Colonic mucosa (tissue), 4 donors: ENCODE results near the gene MORC4. TPM values are rescaled to one million over a fixed set of nuclear protein-coding genes. Genes with fewer than 3 reads are reported as not detected.

Experiments used
- DNase-seq: peaks from one replicate; pipeline ENCODE4 v3.0.0-alpha.2; 2020
- H3K27ac ChIP-seq: fragments of 200-600 bp; one replicate; pipeline ENCODE4 v1.8.0; 2021
- H3K27me3 ChIP-seq: fragments of 200-600 bp; one replicate; pipeline ENCODE4 v1.8.0; 2021
- H3K36me3 ChIP-seq: fragments of 200-600 bp; one replicate; pipeline ENCODE4 v1.8.0; 2021
- H3K4me1 ChIP-seq: fragments of 200-600 bp; one replicate; pipeline ENCODE4 v1.8.0; 2021; ENCODE audit warnings: mild to moderate bottlenecking
- H3K4me3 ChIP-seq: fragments of 200-600 bp; one replicate; pipeline ENCODE4 v1.8.0; 2021
- H3K9ac ChIP-seq, 2 donors: one replicate each; pipeline ENCODE4 v1.7.0; 2013; ENCODE audit warnings: control low read depth in 2 of 2, low read depth in 2 of 2, low read length in 2 of 2
- H3K9me3 ChIP-seq: fragments of 200-600 bp; one replicate; pipeline ENCODE4 v1.8.0; 2021
- intact Hi-C: fragments of 100-400 bp; cut with DNase I; formaldehyde crosslinking; loops from one replicate; pipeline ENCODE4 v1.14.1; 2022
- total RNA-seq, 2 donors: library from RNA; stranded (reverse); fragmentation: NEBNext Ultra II Directional in 1 of 2; extraction: Animal tissue kit (Norgen Biotek cat#: 25700) in 1 of 2; gene quantifications; one replicate each; pipeline ENCODE4 v1.2.1, GENCODE V29; 2021
- TF ChIP-seq, protein P1 (sequence below): fragments of 200-600 bp; IDR thresholded peaks from one replicate; pipeline ENCODE4 v1.8.0; 2022; ENCODE audit warnings: antibody characterized with exemption, mild to moderate bottlenecking
- donor health status: healthy.
- donor health status: DM: no; HTN: no; CAD: no.
- donor health status: DM: no; HTN: no; CAD: no.

The MORC4 gene
- total RNA-seq, 2 donors from 2014 or later = 11.2 to 11.3 TPM

DNA sequence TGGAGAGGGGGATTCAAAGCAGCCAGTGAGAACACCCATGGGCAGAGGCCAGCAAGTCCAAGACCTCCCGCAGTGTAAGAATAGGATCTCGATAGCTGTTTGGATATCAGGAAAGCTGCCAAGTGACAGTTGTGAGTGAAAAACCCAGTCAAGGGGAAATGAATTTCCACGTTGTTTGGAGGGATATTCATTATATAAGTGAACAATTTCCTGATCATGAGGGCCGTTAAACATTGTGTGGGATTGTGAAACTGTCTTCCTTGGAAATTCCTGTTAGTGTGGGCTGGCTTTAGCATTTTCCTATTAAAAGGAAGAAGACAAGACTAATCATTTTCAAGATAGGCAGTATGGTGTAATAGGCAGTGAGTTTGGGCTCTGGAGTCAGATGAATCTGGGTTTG is 64.8 kb downstream of the MORC4 start:
- no peak for DNase-seq
- H3K9ac ChIP-seq = no peak overlapping the region
- H3K9me3 ChIP-seq = no peaks in the 10 kb centered on the region
- H3K4me3 ChIP-seq = no peak overlapping the region
- TF ChIP-seq, protein P1, sequence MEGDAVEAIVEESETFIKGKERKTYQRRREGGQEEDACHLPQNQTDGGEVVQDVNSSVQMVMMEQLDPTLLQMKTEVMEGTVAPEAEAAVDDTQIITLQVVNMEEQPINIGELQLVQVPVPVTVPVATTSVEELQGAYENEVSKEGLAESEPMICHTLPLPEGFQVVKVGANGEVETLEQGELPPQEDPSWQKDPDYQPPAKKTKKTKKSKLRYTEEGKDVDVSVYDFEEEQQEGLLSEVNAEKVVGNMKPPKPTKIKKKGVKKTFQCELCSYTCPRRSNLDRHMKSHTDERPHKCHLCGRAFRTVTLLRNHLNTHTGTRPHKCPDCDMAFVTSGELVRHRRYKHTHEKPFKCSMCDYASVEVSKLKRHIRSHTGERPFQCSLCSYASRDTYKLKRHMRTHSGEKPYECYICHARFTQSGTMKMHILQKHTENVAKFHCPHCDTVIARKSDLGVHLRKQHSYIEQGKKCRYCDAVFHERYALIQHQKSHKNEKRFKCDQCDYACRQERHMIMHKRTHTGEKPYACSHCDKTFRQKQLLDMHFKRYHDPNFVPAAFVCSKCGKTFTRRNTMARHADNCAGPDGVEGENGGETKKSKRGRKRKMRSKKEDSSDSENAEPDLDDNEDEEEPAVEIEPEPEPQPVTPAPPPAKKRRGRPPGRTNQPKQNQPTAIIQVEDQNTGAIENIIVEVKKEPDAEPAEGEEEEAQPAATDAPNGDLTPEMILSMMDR = no peak
- peaks cover 3% of the 10 kb centered on the region for H3K4me1 ChIP-seq
- H3K27me3 ChIP-seq = no peaks in the 10 kb centered on the region
- H3K27ac ChIP-seq = no peak overlapping the region
- H3K36me3 ChIP-seq = no peaks in the 10 kb centered on the region
- intact Hi-C loops = no loop called here

DNA sequence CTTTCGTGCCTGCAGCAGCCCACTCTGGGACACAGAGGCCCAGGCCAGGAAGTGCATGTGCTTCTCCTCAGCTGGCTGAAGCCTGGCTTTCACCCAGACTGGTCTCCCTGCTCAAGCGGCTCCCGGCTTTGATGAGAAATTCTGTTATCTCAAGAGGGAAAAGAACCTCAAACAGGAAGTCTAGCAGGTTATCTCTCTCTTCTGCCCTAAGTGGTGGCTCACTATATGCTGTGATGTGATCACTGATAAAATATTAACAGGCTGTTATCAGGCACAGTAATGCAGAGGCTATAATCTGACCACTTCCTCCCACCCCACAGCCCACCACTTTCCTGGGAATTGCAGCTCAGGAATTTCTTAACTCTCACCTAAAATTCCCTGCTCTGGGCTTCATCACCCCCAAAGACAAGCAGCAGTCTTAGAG is 66.5 kb downstream of the MORC4 start:
- H3K27ac ChIP-seq = no peak overlapping the region

DNA sequence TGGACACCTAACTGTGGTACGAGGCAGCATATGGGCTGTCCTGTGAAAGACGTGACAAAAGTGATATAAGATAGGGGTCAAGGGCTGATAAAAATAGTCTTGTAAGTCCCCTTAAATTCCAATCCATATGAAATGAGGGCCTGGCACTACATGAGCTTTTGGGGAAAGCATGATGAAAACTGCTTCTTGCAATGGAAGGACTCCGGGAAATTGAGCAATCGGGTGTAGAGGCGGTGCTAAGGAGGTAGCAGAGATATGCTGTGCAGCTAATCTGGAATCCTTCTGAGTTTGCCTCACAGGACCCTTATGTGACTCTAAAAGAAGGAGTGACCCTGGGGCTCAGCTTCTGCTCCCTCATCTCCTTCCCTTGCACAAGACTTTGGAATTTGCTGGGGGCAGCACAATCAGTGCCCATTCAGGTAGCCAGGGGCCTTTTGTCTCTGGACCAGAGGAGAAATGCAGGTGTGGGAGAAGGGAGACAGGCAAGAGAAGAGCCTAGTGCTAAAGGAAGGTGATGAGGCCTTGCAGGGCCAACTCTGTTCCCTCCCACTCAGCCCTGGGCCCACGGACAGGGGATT is 67.0 kb downstream of the MORC4 start:
- H3K4me3 ChIP-seq = no peak overlapping the region
- H3K9ac ChIP-seq = no peak overlapping the region
- DNase-seq = no peak
- H3K9me3 ChIP-seq = no peaks in the 10 kb centered on the region
- no peaks in the 10 kb centered on the region for H3K36me3 ChIP-seq
- no peak overlapping the region for H3K27ac ChIP-seq
- TF ChIP-seq, protein P1 = no peak
- no peaks in the 10 kb centered on the region for H3K27me3 ChIP-seq
- intact Hi-C loops = no loop called here
- H3K4me1 ChIP-seq = peaks cover 3% of the 10 kb centered on the region

More for the DNA sequence above, 66.5 kb downstream of the MORC4 start:
- Histone ChIP-seq H3K4me1 (peaks cover 3% of the 10 kb centered on the region), H3K36me3 (no peaks in the 10 kb centered on the region), H3K9me3 (no peaks in the 10 kb centered on the region), H3K9ac (no peak overlapping the region), H3K4me3 (no peak overlapping the region), H3K27me3 (no peaks in the 10 kb centered on the region)
- TF ChIP-seq, protein P1 = no peak
- intact Hi-C loops = no loop called here
- DNase-seq = peak; percentile 25

DNA sequence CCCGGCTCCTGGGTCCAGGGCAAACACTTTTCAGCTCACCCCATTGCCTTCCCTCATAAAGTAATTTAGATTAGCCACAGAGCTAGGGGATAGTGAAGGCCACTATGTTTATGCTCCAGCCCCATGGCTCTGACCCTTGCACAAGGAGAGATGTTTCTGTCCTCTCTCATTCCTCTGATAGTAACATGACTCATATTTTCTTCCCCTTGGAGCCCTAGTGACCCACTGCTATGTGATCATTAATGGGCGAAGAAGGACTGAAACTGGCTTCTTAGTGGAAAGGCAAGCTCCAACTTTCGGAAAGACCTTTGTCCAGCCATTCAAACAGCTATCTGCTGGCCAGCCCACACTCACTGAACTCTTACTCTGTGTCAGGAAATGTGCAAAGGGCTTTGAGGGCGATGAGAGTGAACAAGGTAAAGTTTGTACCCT is 67.5 kb downstream of the MORC4 start:
- Histone ChIP-seq H3K27me3 (no peaks in the 10 kb centered on the region), H3K9ac (no peak overlapping the region), H3K4me3 (no peak overlapping the region), H3K36me3 (no peaks in the 10 kb centered on the region), H3K4me1 (peaks cover 3% of the 10 kb centered on the region), H3K9me3 (no peaks in the 10 kb centered on the region), H3K27ac (no peak overlapping the region)
- TF ChIP-seq, protein P1 = no peak
- intact Hi-C loops = no loop called here
- DNase-seq = no peak

DNA sequence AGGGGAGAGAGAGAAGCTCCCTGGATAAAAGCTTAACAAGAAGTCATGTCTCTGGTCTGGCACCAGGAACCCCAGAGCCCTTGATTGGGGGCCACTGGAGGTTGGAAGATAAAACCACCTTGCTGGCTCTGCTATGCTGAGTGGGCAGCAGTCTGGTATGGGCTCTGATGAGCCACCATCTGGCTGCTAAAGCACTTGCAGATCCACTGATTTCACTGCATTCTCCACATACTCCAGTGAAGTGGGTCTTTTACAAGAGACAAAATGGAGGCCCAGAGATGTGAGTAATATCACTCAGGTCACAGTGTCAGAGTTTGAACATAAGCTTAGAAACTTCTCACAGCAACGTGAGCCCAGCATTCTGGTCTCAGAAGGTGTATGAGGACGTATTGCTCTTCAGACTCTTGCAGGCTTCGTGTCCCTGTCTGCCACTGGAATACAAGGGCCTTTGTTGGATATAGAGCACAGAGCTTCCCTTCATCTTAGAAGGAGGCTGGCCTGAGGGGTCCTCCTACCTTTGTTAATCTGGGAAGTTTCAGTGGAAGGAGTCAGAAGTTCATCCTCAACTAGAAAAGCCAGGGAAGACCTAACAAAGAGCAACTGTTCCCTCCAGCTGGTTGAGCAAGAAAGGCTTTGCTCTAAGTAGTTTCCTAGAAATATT is 68.1 kb downstream of the MORC4 start:
- Histone ChIP-seq H3K36me3 (no peaks in the 10 kb centered on the region), H3K4me1 (peaks cover 3% of the 10 kb centered on the region), H3K27me3 (no peaks in the 10 kb centered on the region), H3K4me3 (no peak overlapping the region), H3K9me3 (no peaks in the 10 kb centered on the region), H3K27ac (no peak overlapping the region), H3K9ac (no peak overlapping the region)
- DNase-seq = no peak
- intact Hi-C loops = no loop called here
- TF ChIP-seq, protein P1 = no peak
